ENCODE results near the gene SERPINE1.

Gene SERPINE1

GRCh38 chr7:101166648-101166908 lies 39.7 kb downstream of the SERPINE1 start:
- peaks cover 82% of the 10 kb centered on the region for H3K4me1 Mint-ChIP-seq
- no peak for ATAC-seq
- H3K9me3 Mint-ChIP-seq = no peaks in the 10 kb centered on the region
- peak overlapping the region in 1 of 2 donors; percentile 96 for H3K4me3 Mint-ChIP-seq
- peaks cover 98% of the 10 kb centered on the region for H3K27me3 Mint-ChIP-seq
- DNase-seq = no peak
- no peak overlapping the region for H3K27ac Mint-ChIP-seq

- DNase-seq (no peak), ATAC-seq (no peak)
- Mint-ChIP-seq H3K4me3 (peak overlapping the region; percentile 5 to 42), H3K27me3 (peaks cover 98% of the 10 kb centered on the region), H3K27ac (no peak overlapping the region), H3K4me1 (peaks cover 87% of the 10 kb centered on the region), H3K9me3 (no peaks in the 10 kb centered on the region)
Observed at GRCh38 chr7:101166909-101167644, 40.2 kb downstream of the SERPINE1 start.

GRCh38 chr7:101167645-101168411 lies 40.9 kb downstream of the SERPINE1 start:
- Mint-ChIP-seq H3K4me1 (peaks cover 89% of the 10 kb centered on the region), H3K4me3 (no peak overlapping the region), H3K9me3 (no peaks in the 10 kb centered on the region), H3K27me3 (peaks cover 99% of the 10 kb centered on the region), H3K27ac (no peak overlapping the region)
- ATAC-seq (no peak), DNase-seq (no peak)

- Mint-ChIP-seq H3K4me1 (peaks cover 92% of the 10 kb centered on the region), H3K27ac (no peak overlapping the region), H3K4me3 (peak overlapping the region; percentile 54 to 58), H3K27me3 (peaks cover 100% of the 10 kb centered on the region), H3K9me3 (no peaks in the 10 kb centered on the region)
- ATAC-seq (no peak), DNase-seq (no peak)
Observed at GRCh38 chr7:101168412-101169049, 41.6 kb downstream of the SERPINE1 start.

- no peaks in the 10 kb centered on the region for H3K9me3 Mint-ChIP-seq
- no peak overlapping the region for H3K27ac Mint-ChIP-seq
- peak overlapping the region; percentile 53 to 67 for H3K4me3 Mint-ChIP-seq
- peaks cover 100% of the 10 kb centered on the region for H3K27me3 Mint-ChIP-seq
- DNase-seq (no peak), ATAC-seq (no peak)
- H3K4me1 Mint-ChIP-seq = peaks cover 95% of the 10 kb centered on the region
Observed at GRCh38 chr7:101169110-101169837, 42.4 kb downstream of the SERPINE1 start.

GRCh38 chr7:101169838-101170551 lies 43.1 kb downstream of the SERPINE1 start:
- peak; percentile 81 to 84 for DNase-seq

GRCh38 chr7:101170617-101171441 lies 43.9 kb downstream of the SERPINE1 start:
- DNase-seq (peak in 1 of 2 donors; percentile 25), ATAC-seq (no peak)
- Mint-ChIP-seq H3K27me3 (peaks cover 100% of the 10 kb centered on the region), H3K4me3 (peak overlapping the region; percentile 64 to 83), H3K4me1 (peaks cover 84% of the 10 kb centered on the region), H3K27ac (no peak overlapping the region), H3K9me3 (no peaks in the 10 kb centered on the region)

More at GRCh38 chr7:101169838-101170551, 43.1 kb downstream of the SERPINE1 start:
- no peak overlapping the region for H3K27ac Mint-ChIP-seq
- no peaks in the 10 kb centered on the region for H3K9me3 Mint-ChIP-seq
- H3K4me3 Mint-ChIP-seq = peak overlapping the region; percentile 53 to 67
- peak; percentile 39 for ATAC-seq
- H3K4me1 Mint-ChIP-seq = peaks cover 93% of the 10 kb centered on the region
- peaks cover 100% of the 10 kb centered on the region for H3K27me3 Mint-ChIP-seq

- Mint-ChIP-seq H3K4me1 (peaks cover 78% of the 10 kb centered on the region), H3K4me3 (peak overlapping the region; percentile 64 to 83), H3K27me3 (peaks cover 100% of the 10 kb centered on the region), H3K27ac (no peak overlapping the region), H3K9me3 (no peaks in the 10 kb centered on the region)
- no peak for DNase-seq
- no peak for ATAC-seq
Observed at GRCh38 chr7:101171442-101171837, 44.5 kb downstream of the SERPINE1 start.

- H3K27me3 Mint-ChIP-seq = peaks cover 100% of the 10 kb centered on the region
- H3K4me1 Mint-ChIP-seq = peaks cover 70% of the 10 kb centered on the region
- DNase-seq = no peak
- no peak overlapping the region for H3K27ac Mint-ChIP-seq
- no peaks in the 10 kb centered on the region for H3K9me3 Mint-ChIP-seq
- peak overlapping the region; percentile 64 to 83 for H3K4me3 Mint-ChIP-seq
- ATAC-seq = no peak
Observed at GRCh38 chr7:101172005-101172853, 45.3 kb downstream of the SERPINE1 start.

- Mint-ChIP-seq H3K4me3 (peak overlapping the region; percentile 61 to 83), H3K27me3 (peaks cover 100% of the 10 kb centered on the region), H3K4me1 (peaks cover 67% of the 10 kb centered on the region), H3K9me3 (no peaks in the 10 kb centered on the region), H3K27ac (no peak overlapping the region)
- ATAC-seq (peak; percentile 37), DNase-seq (peak in 1 of 2 donors; percentile 45)
Observed at GRCh38 chr7:101172854-101173751, 46.2 kb downstream of the SERPINE1 start.

GRCh38 chr7:101173752-101174244 lies 46.9 kb downstream of the SERPINE1 start:
- ATAC-seq (peak; percentile 80), DNase-seq (peak; percentile 77)
- Mint-ChIP-seq H3K4me3 (peak overlapping the region; percentile 70 to 83), H3K27ac (peak overlapping the region in 1 of 2 donors; percentile 64), H3K27me3 (peaks cover 100% of the 10 kb centered on the region), H3K9me3 (no peaks in the 10 kb centered on the region), H3K4me1 (peaks cover 61% of the 10 kb centered on the region)

GRCh38 chr7:101174322-101174854 lies 47.5 kb downstream of the SERPINE1 start:
- peaks cover 100% of the 10 kb centered on the region for H3K27me3 Mint-ChIP-seq
- peak overlapping the region; percentile 70 to 83 for H3K4me3 Mint-ChIP-seq
- H3K4me1 Mint-ChIP-seq = peaks cover 61% of the 10 kb centered on the region
- DNase-seq (peak in 1 of 2 donors; percentile 16), ATAC-seq (peak; percentile 37)
- no peaks in the 10 kb centered on the region for H3K9me3 Mint-ChIP-seq
- no peak overlapping the region for H3K27ac Mint-ChIP-seq

Data from stimulated activated naive CD8-positive, alpha-beta T cell treated with anti-CD3 and anti-CD28 coated beads, Interleukin-15, amount 100 ng/mL, for 72 hours (primary cell).